GM12801 (cell line): Measurements from ENCODE around the gene SLC4A3.

Experiments
- TF ChIP-seq, protein P1 (sequence below): IDR thresholded peaks from one replicate; pipeline ENCODE4 v1.5.1; 2011; ENCODE audit warnings: control low read depth; ENCODE audit not compliant: insufficient read length; ENCODE audit errors: extremely low read depth

SLC4A3 gene

DNA sequence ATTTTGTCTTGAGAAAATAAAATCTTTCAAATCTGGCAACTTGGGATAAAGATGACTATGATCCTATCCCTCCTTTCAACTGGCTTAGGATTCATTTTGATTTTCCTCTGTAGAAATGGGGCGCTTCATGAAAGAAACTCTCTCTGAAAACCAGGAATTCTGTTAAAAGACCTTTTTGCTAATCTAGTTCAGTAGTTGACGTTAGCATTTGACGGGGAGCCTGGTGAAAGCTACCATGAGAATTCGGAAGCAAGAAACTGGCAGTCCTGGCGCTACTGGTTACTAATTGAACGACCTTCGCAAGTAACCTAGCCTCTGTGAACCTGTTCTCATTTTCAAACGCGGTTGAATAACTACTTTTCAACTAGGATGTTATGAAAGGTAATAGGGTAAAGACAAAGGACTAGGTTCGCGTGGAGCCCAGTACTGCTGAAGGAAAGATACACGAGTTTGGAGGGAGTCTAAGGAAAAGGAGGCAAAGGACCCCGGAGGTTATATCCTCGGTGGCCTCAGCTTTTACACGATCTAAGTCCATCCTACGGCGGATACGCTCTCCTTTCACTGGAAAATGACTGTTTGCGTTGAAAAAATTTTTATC lies 30.4 kb upstream of the SLC4A3 start:
- TF ChIP-seq, protein P1, sequence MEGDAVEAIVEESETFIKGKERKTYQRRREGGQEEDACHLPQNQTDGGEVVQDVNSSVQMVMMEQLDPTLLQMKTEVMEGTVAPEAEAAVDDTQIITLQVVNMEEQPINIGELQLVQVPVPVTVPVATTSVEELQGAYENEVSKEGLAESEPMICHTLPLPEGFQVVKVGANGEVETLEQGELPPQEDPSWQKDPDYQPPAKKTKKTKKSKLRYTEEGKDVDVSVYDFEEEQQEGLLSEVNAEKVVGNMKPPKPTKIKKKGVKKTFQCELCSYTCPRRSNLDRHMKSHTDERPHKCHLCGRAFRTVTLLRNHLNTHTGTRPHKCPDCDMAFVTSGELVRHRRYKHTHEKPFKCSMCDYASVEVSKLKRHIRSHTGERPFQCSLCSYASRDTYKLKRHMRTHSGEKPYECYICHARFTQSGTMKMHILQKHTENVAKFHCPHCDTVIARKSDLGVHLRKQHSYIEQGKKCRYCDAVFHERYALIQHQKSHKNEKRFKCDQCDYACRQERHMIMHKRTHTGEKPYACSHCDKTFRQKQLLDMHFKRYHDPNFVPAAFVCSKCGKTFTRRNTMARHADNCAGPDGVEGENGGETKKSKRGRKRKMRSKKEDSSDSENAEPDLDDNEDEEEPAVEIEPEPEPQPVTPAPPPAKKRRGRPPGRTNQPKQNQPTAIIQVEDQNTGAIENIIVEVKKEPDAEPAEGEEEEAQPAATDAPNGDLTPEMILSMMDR, result no peak

DNA sequence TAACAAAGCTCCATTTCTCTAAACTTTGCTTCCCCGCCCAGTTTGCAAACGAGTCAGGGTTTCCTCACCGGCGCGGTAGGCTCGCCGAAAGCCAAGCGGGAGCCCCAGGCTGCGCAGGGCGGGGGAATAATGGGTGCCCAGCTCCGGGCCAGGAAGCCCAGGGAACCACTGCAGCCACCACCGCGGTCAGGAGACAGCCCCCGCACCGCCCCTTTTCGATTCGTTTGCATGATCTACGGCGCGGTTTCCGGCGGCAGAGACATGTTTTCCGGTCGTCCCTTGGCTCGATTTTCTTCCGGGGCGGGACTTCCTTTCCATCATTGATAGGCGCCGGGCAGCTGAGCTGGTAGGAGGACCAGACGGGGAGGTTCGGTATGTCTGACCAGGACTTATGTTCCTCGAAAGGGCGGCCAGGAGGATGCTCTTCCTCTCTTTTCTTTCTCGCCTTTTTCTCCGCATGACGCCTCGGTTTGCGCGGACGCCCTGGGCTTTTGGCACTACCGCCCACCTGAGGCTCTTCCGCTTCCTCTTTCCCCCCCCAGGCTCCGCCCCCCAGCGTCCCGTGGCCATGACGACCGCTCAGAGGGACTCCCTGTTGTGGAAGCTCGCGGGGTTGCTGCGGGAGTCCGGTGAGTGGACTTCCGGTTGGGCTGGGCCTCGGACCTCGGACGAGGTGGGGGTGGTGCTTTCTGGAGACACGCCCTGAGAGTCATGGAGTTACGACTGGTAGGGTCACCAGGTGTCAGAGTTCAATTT lies 29.7 kb upstream of the SLC4A3 start, which contains the start of gene STK11IP:
TSS of gene STK11IP (plus strand) at position 306 of the 756 bp plus-strand sequence. CDS start at position 569, 263 bp downstream.
- TF ChIP-seq, protein P1, result no peak

DNA sequence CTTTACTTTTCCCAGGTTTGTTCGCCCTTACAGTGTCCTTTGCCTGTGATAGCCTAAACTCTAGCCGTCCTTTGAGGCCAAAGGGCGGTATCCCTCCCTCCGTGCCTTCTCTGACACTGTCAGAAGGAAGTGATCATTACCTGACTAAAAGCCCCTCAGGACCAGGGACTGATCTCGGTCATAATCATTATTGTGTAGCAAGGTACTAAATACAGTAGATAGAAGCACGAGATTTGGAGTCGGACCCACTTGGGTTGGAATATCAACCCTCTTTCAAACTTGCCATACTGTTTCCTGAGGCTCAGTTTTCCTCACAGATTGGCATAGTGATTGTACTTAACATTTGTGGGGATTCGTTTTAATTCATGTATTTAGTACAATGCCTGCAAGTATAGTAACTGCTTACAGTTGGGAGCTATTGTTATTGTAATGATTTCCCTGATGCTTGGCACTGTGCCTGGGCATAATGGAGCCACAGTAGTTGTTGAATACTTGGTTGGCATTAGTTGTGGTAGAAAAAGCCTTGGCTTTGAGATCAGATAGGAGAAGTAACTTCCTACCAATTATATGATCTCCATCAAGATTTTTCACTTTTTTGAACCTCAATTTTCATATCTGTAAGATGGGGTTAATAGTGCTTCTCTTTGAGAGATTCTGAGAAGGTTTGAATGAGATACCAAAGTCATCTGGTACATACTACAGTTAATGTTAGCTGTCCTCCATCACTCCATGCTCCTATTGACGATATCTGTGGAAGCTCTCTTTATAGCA lies 28.9 kb upstream of the SLC4A3 start:
- TF ChIP-seq, protein P1, result no peak

DNA sequence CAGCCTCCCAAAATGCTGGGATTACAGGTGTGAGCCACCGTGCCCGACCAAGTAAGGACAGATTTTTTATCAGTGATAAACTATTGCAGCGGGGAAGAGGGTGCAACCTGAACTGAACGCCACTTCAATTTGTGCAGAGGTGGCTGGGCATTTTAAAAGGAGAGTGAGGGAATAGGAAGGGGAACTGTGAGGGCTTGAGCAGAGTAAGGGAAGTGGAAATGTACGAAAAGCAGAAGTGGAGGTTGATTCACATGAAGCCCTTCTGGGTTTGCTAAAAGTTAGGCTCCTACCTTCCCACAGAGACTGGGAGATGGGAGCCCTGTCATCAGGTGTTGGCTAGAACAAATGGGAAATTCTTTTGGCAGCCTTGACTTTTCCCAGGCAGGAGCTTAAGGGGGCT lies 23.7 kb upstream of the SLC4A3 start:
- TF ChIP-seq, protein P1, result no peak

DNA sequence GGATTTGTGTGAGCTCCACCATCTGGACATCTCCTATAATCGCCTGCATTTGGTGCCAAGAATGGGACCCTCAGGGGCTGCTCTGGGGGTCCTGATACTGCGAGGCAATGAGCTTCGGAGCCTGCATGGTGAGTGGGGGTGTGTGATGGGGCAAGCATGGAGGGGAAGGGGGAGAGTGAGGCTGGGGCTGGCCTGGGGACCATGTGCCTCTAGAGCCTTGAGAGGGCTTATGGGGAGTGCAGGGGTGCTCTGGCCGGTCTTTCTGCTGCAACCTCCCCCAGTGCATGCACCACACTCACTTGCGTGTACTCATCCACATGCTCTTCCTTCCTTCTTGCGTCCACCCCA lies 21.8 kb upstream of the SLC4A3 start:
- TF ChIP-seq, protein P1, result no peak

- TF ChIP-seq, protein P1, result no peak
Measured at GRCh38 chr2:219607931-219608330, 19.5 kb upstream of the SLC4A3 start.

GRCh38 chr2:219608399-219608964 lies 18.9 kb upstream of the SLC4A3 start:
- TF ChIP-seq, protein P1, result no peak
